ENCODE data around the gene ABTB2.
"Not testable (repeated sequence)": the region's sequence is repeated elsewhere in the genome, so short reads cannot be mapped to it uniquely, and the experiment has no call there.

Gene ABTB2

DNA sequence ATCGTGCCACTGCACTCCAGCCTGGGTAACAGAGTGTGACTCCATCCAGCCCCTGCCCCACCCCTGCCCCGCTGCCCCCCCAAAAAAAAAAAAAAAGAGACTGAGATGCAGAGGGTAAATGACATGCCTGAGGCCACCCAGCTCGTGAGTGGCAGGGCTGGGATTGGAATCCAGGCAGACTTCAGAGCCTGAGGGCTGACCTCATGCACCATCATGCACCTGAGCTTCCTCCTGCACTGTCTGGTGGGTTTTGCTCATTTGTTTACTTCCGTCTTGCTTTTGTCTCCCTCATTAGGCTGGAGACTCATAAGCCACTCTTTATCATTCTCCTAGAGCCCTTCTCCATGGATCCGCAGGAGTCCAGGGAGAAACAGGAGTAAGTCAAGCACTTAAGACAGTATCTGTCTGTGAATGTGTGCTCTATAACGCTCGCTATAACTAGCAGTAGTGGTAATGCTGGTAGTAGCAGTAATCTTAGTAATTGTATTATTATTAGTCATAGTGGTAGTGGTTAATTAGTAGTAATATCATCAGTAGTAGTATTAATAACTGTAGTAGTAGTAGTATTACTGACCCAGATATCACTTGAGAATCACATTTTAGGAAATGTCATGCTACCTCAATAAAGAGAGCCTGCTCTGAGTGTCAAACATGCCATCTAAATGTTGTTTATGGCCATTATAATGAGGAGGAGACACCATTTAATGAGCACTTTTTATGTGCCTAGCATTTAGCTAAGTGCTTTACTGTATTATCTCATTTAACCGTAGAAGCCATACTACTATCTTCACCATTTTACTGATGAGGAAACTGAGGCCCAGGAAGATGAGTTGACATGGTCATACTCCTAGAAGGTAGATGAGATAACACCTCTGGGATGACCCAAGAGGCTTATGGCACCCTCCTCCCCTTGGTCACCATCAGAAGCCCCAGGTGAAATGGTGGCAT lies 167.3 kb downstream of the ABTB2 start:
- CTCF ChIA-PET, result interaction anchor here (0.9 to 1.3 kb wide), 2 partner anchors 16 to 168 kb away, joined by 3 to 4 read pairs; partner anchors contain the start of gene ABTB2
- Mint-ChIP-seq H3K27ac (no peak overlapping the region), H3K4me1 (peaks cover 4% of the 10 kb centered on the region), H3K36me3 (no peaks in the 10 kb centered on the region), H3K27me3 (peaks cover 13% of the 10 kb centered on the region), H3K9me3 (no peaks in the 10 kb centered on the region), H3K4me3 (no peak overlapping the region)
- DNase-seq, result no peak

DNA sequence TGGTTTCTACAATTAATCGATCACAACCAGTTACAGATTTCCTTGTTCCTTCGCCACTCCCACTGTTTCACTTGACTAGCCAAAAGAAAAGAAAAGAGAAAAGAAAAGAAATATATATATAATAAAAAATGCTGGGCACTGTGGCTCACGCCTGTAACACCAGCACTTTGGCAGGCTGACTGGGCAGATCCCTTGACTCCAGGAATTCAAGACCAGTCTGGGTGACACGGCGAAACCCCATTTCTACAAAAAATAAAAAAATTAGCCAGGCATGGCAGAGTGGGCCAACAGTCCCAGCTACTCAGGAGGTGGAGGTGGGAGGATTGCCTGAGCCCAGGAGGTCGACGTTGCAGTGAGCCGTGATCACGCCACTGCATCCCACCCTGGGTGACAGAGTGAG lies 168.6 kb downstream of the ABTB2 start:
- CTCF ChIA-PET, result interaction anchor here (2.7 kb wide), 1 partner anchor 15 kb away, joined by 14 read pairs; no protein-coding TSS in a partner anchor

DNA sequence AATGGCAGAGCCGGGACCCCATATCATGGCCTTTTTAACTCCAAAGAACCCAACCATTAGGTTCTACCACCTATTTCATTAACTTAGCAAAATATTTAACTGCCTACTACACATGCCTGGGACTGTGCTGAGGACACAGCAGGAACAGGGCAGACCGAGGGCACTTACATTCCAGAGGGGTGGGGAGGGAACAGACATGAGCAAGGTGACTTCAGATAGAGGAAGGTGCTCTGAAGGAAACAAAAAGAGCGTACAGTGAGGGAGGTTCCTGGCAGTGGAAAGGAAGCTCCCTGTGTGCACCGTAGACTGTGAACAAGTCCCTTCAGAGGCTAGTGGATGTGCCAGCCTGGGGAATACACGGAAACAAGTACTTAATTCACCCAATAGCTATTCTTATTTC lies 169.6 kb downstream of the ABTB2 start:
- Mint-ChIP-seq H3K9me3 (no peaks in the 10 kb centered on the region), H3K36me3 (no peaks in the 10 kb centered on the region), H3K27me3 (peaks cover 13% of the 10 kb centered on the region), H3K4me1 (peaks cover 3% of the 10 kb centered on the region), H3K27ac (no peak overlapping the region), H3K4me3 (no peak overlapping the region)
- DNase-seq, result no peak
- CTCF ChIA-PET, result interaction anchor here (1.2 to 2.7 kb wide), 2 partner anchors 9 to 14 kb away, joined by 4 to 14 read pairs; no protein-coding TSS in a partner anchor

More for the DNA sequence above, 168.6 kb downstream of the ABTB2 start:
- DNase-seq, result no peak
- Mint-ChIP-seq H3K27ac (no peak overlapping the region), H3K36me3 (no peaks in the 10 kb centered on the region), H3K27me3 (peaks cover 13% of the 10 kb centered on the region), H3K4me3 (no peak overlapping the region), H3K9me3 (no peaks in the 10 kb centered on the region), H3K4me1 (peaks cover 4% of the 10 kb centered on the region)

DNA sequence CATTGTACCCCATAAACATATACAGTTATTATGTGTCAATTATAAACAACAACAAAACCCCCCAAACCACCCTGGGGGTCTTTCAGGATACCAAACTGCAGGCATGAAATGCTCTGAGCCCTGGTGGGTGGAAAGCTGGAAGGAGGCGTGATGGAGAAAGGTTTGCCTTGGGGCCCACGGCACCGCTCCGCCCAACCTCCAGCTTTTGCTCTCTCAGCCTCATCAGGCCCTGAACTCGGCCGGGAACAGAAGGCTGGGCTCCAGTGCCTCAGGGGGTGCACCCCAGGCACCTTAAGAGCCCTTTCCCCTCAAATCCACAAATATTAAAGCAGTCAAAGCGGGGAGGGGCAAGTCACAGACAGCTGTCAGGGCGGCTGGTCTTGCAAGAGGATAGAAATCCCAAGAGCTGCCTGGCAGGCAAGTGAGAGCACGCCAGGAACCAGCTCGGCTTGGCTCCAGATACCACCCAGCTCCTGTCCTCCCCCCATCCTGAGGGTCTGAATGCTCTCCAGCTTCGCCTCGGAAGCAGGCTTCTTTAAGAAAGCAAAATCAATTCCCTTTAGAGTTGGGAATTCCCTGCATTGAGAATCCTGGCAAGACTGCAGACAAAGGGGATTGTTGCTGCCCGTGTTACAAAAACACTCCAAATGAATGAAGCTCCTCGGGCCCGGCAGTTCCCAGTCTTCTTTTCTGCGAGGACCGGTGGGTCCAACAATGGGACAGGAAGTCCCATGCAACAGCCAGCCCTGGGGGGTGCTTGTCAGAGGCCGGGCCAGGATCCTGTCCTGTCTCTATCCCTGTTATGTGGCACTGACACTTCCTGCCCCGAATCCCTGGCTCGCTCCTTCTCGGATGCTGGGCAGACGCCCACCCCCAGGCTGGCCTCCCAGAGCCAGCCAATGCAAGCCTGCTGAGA lies 171.6 kb downstream of the ABTB2 start:
- peaks cover 10% of the 10 kb centered on the region for H3K27me3 Mint-ChIP-seq
- no peak for DNase-seq
- H3K4me3 Mint-ChIP-seq, result no peak overlapping the region
- no peaks in the 10 kb centered on the region for H3K36me3 Mint-ChIP-seq
- H3K9me3 Mint-ChIP-seq, result no peaks in the 10 kb centered on the region
- H3K27ac Mint-ChIP-seq, result no peak overlapping the region
- H3K4me1 Mint-ChIP-seq, result no peaks in the 10 kb centered on the region
- CTCF ChIA-PET, result interaction anchor here (2.0 to 2.7 kb wide), 2 partner anchors 12 kb away, joined by 7 to 14 read pairs; no protein-coding TSS in a partner anchor

DNA sequence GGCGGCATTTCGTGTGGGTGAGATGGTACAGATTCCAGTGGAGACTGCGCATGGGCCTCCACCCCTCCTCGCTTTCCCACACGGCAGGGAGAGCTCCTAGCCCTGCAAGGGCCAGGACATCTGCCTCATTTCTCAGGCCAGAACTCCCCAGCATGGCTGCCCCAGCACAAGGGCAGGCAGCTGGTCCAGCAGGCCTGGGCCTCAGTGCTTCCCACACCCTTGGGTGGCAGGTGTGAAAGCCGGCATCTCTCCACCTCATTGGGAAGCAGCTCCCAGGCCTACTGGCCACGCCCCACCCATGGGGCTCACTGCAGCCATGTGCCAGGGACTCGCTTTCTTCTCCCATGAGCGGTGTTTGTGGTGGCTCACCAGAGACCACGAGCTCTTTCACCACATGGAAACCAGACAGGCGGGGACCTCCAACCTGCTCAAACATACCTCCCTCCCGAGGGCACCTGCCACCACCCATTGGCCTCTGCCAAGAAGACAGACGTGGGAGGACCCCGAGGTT lies 173.2 kb downstream of the ABTB2 start:
- CTCF ChIA-PET, result interaction anchor here (0.9 to 2.0 kb wide), 3 partner anchors 10 to 173 kb away, joined by 4 to 7 read pairs (median 5); partner anchors contain the start of gene ABTB2
- Mint-ChIP-seq H3K27ac (no peak overlapping the region), H3K27me3 (peaks cover 10% of the 10 kb centered on the region), H3K4me3 (no peak overlapping the region), H3K4me1 (no peaks in the 10 kb centered on the region), H3K9me3 (no peaks in the 10 kb centered on the region), H3K36me3 (no peaks in the 10 kb centered on the region)
- DNase-seq, result no peak

DNA sequence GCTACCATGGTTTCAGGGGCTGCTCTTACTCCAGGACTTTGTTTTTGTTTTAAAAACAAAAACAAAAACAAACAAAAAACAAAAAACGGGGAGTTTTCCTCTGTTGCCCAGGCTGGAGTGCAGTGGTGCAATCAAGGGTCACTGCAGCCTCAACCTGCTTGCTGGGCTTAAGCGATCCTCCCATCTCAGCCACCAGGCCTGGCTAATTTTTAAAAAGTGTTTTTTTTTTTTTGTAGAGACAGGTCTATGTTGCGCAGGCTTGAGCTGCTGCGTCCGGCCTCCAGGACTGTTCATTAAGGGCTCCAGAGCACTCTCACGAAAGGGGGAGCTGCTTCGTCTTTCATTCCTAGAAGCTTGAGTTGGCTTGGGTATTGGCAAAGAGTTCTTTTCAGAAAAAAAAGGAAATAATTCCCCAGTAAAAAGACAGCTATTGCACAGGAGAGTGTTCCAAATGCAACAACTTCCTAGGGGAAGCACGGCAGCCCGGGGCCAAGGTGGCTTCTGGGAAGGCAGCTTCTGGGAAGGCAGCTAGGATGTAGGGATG lies 173.9 kb downstream of the ABTB2 start:
- peaks cover 9% of the 10 kb centered on the region for H3K27me3 Mint-ChIP-seq
- no peak for DNase-seq
- no peak overlapping the region for H3K27ac Mint-ChIP-seq
- H3K4me1 Mint-ChIP-seq, result no peaks in the 10 kb centered on the region
- H3K36me3 Mint-ChIP-seq, result no peaks in the 10 kb centered on the region
- no peak overlapping the region for H3K4me3 Mint-ChIP-seq
- H3K9me3 Mint-ChIP-seq, result no peaks in the 10 kb centered on the region
- CTCF ChIA-PET, result interaction anchor here (1.8 to 2.0 kb wide), 2 partner anchors 9 to 174 kb away, joined by 5 to 7 read pairs; partner anchors contain the start of gene ABTB2

DNA sequence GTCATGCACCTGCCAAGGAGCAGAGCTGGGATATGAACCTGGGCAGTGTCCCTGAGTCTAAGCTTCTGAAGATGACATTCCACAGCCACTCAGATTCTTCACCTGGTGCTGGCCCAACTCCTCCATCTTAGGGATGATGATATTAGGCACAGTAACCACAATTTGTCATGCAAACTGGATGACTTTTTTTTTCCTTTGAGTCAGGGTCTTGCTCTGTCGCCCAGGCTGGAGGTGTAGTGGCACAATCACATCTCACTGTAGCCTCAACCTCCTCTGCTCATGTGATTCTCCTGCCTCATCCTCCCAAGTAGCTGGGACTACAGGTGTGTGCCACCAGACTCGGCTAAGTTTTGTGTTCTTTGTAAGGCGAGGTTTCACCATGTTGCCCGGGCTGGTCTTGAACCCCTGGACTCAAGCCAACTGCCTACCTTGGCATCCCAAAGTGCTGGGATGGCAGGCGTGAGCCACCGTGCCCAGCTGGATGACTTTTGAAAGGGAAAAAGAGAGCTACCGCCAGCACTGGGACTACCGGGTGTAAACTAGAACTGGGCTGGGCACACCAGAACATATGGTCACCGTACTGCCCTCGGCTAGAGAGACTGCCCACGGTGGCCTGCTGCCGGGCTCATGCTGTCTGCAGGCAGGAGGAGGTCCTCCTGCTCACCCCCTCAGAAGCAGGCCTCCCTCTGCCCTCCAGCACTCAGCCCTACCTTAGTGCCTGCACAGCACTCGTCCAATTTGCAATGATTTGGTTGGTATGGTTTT lies 174.7 kb downstream of the ABTB2 start:
- no peaks in the 10 kb centered on the region for H3K36me3 Mint-ChIP-seq
- no peak overlapping the region for H3K4me3 Mint-ChIP-seq
- CTCF ChIA-PET, result interaction anchor here (0.8 to 1.7 kb wide), 3 partner anchors 9 to 179 kb away, joined by 3 to 6 read pairs (median 3); no protein-coding TSS in a partner anchor
- H3K9me3 Mint-ChIP-seq, result no peaks in the 10 kb centered on the region
- DNase-seq, result no peak
- H3K27me3 Mint-ChIP-seq, result peaks cover 15% of the 10 kb centered on the region
- H3K4me1 Mint-ChIP-seq, result no peaks in the 10 kb centered on the region
- H3K27ac Mint-ChIP-seq, result no peak overlapping the region

DNA sequence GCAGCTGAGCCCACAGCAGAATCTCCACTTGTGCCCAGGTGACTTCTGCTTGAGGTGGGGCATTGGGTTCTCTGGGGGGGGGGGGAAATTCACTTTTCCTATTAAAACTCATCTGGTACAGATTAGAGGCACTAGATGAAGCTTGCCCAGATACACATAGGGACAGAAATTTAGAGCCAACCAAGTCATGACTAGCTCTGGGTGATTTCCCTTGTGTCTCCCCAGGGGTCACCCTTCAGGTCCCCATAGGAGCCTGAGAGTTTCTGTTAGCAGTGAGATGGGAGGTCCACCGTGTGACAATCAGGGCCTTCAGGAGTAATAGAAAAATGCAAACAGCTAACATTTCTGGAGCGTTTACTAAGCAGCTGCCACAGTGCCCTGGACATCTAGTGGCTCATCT lies 175.4 kb downstream of the ABTB2 start:
- Mint-ChIP-seq H3K4me1 (no peaks in the 10 kb centered on the region), H3K9me3 (no peaks in the 10 kb centered on the region), H3K27me3 (peaks cover 11% of the 10 kb centered on the region), H3K27ac (no peak overlapping the region), H3K4me3 (no peak overlapping the region), H3K36me3 (no peaks in the 10 kb centered on the region)
- CTCF ChIA-PET, result interaction anchor here (0.8 to 2.0 kb wide), 5 partner anchors 8 to 179 kb away, joined by 3 to 6 read pairs (median 4); no protein-coding TSS in a partner anchor
- no peak for DNase-seq

DNA sequence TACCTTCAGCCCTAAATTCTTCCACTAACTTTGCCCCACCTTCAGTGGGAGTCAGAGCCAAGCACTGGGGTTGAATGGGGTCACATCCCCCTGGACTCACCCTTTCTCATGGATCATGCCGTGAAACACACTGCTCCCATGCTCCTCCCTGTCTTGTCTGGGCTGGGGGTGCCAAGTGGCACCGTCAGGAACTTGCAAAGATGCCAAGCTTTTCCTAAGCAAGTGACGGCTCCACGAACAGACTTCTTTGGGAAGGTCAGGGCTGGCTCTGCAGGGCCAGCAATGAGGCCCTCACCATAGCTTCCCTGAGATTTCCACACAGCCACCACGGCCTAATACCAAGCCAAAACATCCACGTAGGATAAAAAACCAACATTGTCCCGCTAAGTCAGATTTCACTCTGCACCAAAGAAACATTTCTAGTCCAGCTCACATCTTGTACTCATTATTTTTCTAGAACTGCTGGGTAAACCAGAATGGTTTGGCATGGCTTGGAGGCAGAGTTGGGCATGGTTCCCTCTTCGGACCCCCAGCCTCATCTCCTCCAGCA lies 175.9 kb downstream of the ABTB2 start:
- no peaks in the 10 kb centered on the region for H3K36me3 Mint-ChIP-seq
- CTCF ChIA-PET, result interaction anchor here (1.3 to 2.0 kb wide), 3 partner anchors 8 to 173 kb away, joined by 4 to 6 read pairs (median 6); no protein-coding TSS in a partner anchor
- H3K27me3 Mint-ChIP-seq, result peaks cover 8% of the 10 kb centered on the region
- H3K4me3 Mint-ChIP-seq, result no peak overlapping the region
- H3K4me1 Mint-ChIP-seq, result no peaks in the 10 kb centered on the region
- no peak for DNase-seq
- H3K27ac Mint-ChIP-seq, result no peak overlapping the region
- H3K9me3 Mint-ChIP-seq, result no peaks in the 10 kb centered on the region

DNA sequence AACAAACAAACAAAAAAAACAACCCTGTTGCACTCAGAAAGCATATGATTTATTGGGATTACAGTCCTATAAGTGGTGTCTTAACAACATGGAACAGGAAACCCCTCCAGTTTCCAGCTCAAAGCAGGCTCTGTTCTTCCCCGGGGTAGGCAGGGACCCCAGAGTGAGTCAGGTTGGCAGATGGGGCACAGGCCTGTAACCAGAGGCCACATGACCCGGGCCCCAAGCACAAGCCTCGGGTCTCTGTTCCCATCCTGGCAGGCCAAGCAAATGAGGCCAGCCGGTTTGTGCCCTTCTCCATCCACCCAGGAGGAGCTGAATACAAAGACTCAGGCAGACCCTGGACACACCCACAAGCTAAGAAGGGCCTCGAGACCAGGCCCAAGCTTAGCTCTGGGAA lies 176.6 kb downstream of the ABTB2 start:
- peaks cover 1% of the 10 kb centered on the region for H3K4me1 Mint-ChIP-seq
- CTCF ChIA-PET, result interaction anchor here (1.3 to 2.1 kb wide), 3 partner anchors 10 to 177 kb away, joined by 4 to 6 read pairs (median 5); partner anchors contain the start of gene ABTB2
- no peak overlapping the region for H3K4me3 Mint-ChIP-seq
- H3K27ac Mint-ChIP-seq, result no peak overlapping the region
- H3K9me3 Mint-ChIP-seq, result no peaks in the 10 kb centered on the region
- H3K36me3 Mint-ChIP-seq, result no peaks in the 10 kb centered on the region
- DNase-seq, result no peak
- peaks cover 8% of the 10 kb centered on the region for H3K27me3 Mint-ChIP-seq

DNA sequence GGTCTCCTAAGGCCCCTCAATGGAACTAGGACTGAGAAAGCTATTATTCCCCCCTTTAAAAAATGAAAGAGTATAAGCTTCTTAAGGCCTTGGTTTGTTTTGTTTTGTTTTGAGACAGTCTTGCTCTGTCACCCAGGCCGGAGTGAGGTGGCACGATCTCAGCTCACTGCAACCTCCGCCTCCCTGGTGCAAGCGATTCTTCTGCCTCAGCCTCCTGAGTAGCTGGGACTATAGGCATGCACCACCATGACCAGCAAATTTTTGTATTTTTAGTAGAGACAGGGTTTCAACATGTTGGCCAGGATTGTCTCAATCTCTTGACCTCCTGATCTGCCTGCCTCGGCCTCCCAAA lies 177.0 kb downstream of the ABTB2 start:
- H3K27ac Mint-ChIP-seq, H3K36me3 Mint-ChIP-seq, H3K4me1 Mint-ChIP-seq, DNase-seq, H3K4me3 Mint-ChIP-seq, H3K27me3 Mint-ChIP-seq, H3K9me3 Mint-ChIP-seq: not testable (repeated sequence)
- CTCF ChIA-PET, result interaction anchor here (2.0 to 2.1 kb wide), 2 partner anchors 174 to 177 kb away, joined by 5 to 6 read pairs; partner anchors contain the start of gene ABTB2

DNA sequence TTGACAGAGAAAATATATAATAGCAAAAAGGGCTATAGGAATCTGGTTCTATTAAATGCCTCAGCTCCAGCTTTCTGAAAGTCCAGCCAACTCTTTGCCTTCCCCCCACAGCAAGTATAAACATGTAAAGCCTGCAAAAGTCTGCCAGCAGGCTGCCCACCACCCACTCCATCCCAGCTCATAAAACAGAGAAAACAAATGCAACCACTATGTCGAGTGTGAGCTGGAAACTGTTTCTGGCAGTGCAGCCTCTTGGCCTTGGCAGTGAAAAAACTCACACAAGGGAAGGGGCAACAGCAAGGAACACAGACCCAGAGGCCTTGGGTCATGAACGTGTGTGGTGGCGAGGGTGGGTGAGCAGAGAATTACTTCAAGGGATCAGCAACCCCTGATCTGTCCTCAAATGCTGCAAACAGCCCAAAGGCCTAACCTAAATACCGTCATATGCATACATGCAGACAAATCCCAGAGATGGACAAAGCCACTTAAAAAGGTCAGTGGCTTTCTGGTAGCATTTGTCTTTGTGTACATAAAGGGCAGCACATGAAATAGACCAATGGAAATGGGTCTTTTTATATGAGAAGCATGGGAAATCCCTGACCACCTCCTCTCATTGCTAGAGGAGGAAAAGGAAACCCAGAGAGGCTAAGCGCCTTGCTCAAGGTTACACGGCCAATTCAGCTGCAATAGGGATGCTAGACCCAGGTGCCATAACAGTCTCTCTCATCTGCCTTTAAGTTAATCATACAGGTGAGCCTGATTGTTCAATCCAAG lies 177.6 kb downstream of the ABTB2 start:
- H3K9me3 Mint-ChIP-seq, result no peaks in the 10 kb centered on the region
- peaks cover 8% of the 10 kb centered on the region for H3K27me3 Mint-ChIP-seq
- peaks cover 7% of the 10 kb centered on the region for H3K4me1 Mint-ChIP-seq
- no peak overlapping the region for H3K27ac Mint-ChIP-seq
- no peaks in the 10 kb centered on the region for H3K36me3 Mint-ChIP-seq
- no peak for DNase-seq
- H3K4me3 Mint-ChIP-seq, result no peak overlapping the region
- CTCF ChIA-PET, result interaction anchor here (0.9 to 2.1 kb wide), 3 partner anchors 175 to 312 kb away, joined by 3 to 6 read pairs (median 5); partner anchors contain the start of gene ABTB2
